Pancreas (tissue), 10 donors: ENCODE data around the gene NAA16. TPM values are rescaled to one million over a fixed set of nuclear protein-coding genes. Genes with fewer than 3 reads are reported as not detected.
"Not testable (repeated sequence)": the region's sequence is repeated elsewhere in the genome, so short reads cannot be mapped to it uniquely, and the experiment has no call there.

ENCODE experiments used
- ATAC-seq, 4 donors: fragments of 200-7000 bp; cut with Tn5 transposase; one replicate each; pipeline versions ENCODE4 v1.8.0 to v1.9.1; 2020; ENCODE audit warnings: mild to moderate bottlenecking in 4 of 4, moderate library complexity in 4 of 4
- DNase-seq, 6 donors: peaks; one replicate each; pipeline ENCODE4 v3.0.0-alpha.2; 2020
- FAIRE-seq: peaks from 2 replicates; lab custom pipeline; 2012; peaks lifted over from hg19 to GRCh38; lab: Jason Lieb, UNC
- H3K27ac ChIP-seq, 4 donors: fragments of 200-600 bp; sonication (generic); 1 replicate in 3 of 4; 2 replicates in 1 of 4; pipeline versions ENCODE4 v1.5.0 to v1.8.0; 2020
- H3K27me3 ChIP-seq, 4 donors: fragments of 200-600 bp; one replicate each; pipeline ENCODE4 v1.8.0; 2021
- H3K36me3 ChIP-seq, 3 donors: fragments of 200-600 bp; sonication (generic) in 1 of 3; one replicate each; pipeline versions ENCODE4 v1.5.0 to v1.8.0; 2020 to 2021
- H3K4me1 ChIP-seq, 3 donors: fragments of 200-600 bp; one replicate each; pipeline ENCODE4 v1.8.0; 2021
- H3K4me3 ChIP-seq, 4 donors: fragments of 200-600 bp; sonication (generic) in 2 of 4; one replicate each; pipeline versions ENCODE4 v1.5.0 to v1.8.0; 2020 to 2021
- H3K9me3 ChIP-seq, 4 donors: fragments of 200-600 bp; one replicate each; pipeline ENCODE4 v1.8.0; 2021
- WGBS, 2 donors: extraction: QIAGEN DNeasy Blood & Tissue Kit; methylation state at CpG; one replicate each; pipeline ENCODE4 v1.1.7; 2013; 5-methylcytosine and 5-hydroxymethylcytosine counted together
- intact Hi-C, 3 donors: fragments of 100-400 bp; cut with DNase I; formaldehyde crosslinking; loops; one replicate each; pipeline versions ENCODE4 v1.11.1 to v1.14.2; 2022
- polyA plus RNA-seq, 2 donors: library from polyadenylated mRNA; stranded (reverse); fragments of 200-250 nt; gene quantifications; one replicate each; pipeline ENCODE4 v1.2.3, GENCODE V29; 2013
- total RNA-seq, 6 donors: library from RNA; stranded (reverse); fragmentation: NEBNext Ultra II Directional in 4 of 6; extraction: Animal tissue kit (Norgen Biotek cat#: 25700) in 4 of 6; gene quantifications; one replicate each; pipeline versions ENCODE4 v1.2.1 to v1.2.4, GENCODE V29; 2021 to 2023
- TF ChIP-seq, protein P1 (sequence below), 4 donors: fragments of 200-600 bp; sonication (generic) in 3 of 4; IDR thresholded peaks; one replicate each; pipeline versions ENCODE4 v1.5.0 to v1.8.0; 2021; ENCODE audit warnings: antibody characterized with exemption in 4 of 4
- donor health status: healthy with polysubstance abuse.
- donor health status: DM: no; HTN: no; CAD: no; lungs with moderate emphysema.
- donor health status: DM: no; HTN: no; CAD: no.
- donor health status: control.
- donor health status: control.
- donor health status: Bipolar disorder and iron deficiency.
- donor health status: DM: yes; HTN: yes; CAD: no.
- donor health status: DM: no; HTN: no; CAD: no.
- donor health status: DM: no; HTN: no; CAD: no.
- donor health status: DM: yes; HTN: yes; CAD: no.

Gene NAA16
- total and polyA plus RNA-seq, 8 donors: 20.3 to 46.9 (median 24.0) TPM

DNA sequence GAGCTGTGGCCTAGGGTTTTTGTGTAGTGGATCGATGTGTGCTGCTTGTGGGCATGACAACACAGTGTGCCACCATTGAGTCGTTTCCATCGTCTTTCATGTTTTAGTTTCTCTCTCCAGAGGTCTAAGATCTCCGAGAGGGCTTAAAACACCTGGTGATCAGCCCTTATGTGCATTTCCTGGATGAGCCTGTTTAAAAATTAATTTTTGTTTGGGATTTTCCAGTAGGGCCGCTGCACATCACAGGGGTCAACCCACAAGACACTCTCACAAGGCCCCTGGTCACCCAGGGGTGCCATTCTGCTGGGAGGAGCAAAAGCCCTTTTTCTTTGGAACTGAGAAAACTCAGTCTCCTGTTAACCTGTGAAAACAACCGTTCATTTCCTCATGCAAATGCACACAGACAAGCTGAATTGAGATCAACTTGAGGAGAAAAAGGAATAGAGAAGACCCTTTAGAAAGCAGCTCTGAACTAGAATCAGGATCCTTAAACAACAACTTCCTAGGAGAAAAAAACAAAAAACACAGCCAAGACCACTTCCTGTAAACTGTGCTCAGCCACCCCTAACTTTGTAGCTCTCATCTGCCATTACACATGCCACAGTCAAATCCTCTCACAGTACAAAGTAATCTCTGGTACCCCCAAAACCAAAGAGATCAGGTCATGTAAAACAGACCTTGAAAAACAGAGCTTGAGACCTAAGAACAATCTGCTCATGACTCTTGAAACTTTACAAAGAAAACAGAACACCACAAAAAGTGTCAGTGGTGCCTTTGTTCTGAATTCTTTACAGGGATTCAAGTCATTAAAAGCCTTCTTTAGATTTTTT, 39.4 kb upstream of the NAA16 start:
- FAIRE-seq: no peak
- no peaks in the 10 kb centered on the region for H3K9me3 ChIP-seq
- H3K4me3 ChIP-seq: no peak overlapping the region
- peaks cover 6 to 8% (median 7%) of the 10 kb centered on the region in 3 donors for H3K4me1 ChIP-seq
- H3K27me3 ChIP-seq: no peaks in the 10 kb centered on the region
- 75 to 84% methylated on average over 6 of the region's 6 CpGs for WGBS, 2 donors
- intact Hi-C loops: no loop called here
- no peak for ATAC-seq
- H3K27ac ChIP-seq: no peak overlapping the region
- TF ChIP-seq, protein P1, sequence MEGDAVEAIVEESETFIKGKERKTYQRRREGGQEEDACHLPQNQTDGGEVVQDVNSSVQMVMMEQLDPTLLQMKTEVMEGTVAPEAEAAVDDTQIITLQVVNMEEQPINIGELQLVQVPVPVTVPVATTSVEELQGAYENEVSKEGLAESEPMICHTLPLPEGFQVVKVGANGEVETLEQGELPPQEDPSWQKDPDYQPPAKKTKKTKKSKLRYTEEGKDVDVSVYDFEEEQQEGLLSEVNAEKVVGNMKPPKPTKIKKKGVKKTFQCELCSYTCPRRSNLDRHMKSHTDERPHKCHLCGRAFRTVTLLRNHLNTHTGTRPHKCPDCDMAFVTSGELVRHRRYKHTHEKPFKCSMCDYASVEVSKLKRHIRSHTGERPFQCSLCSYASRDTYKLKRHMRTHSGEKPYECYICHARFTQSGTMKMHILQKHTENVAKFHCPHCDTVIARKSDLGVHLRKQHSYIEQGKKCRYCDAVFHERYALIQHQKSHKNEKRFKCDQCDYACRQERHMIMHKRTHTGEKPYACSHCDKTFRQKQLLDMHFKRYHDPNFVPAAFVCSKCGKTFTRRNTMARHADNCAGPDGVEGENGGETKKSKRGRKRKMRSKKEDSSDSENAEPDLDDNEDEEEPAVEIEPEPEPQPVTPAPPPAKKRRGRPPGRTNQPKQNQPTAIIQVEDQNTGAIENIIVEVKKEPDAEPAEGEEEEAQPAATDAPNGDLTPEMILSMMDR (IDR thresholded peaks at IDR 0.05): no peak
- H3K36me3 ChIP-seq: no peaks in the 10 kb centered on the region
- no peak for DNase-seq

DNA sequence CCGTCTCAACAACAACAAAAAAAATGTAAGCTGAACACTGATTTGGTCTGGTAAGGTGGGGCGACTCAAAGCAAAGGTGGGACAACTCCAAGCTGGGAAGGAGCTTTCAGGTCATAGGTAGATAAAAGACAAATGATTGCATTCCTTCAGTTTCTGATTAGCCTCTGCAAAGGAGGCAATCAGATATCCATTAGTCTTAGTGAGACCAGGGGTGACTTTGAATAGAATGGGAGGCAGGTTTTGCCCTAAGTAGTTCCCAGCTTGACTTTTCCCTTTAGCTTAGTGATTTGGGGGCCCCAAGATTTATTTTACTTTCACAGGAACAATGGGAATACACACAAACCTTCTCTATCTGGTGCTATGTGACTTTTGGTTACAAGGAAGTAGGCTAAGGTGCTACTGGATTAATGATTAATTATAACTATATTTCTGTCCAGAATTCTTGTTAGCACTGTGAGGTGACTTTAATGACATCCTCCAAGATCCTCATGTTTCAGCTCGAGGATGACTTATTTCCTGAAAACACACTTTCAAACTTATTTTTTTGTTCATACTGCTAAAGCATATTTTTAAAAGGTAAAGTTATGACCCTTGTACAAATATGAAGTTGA, 37.1 kb upstream of the NAA16 start:
- intact Hi-C loops: no loop called here
- DNase-seq (no peak), FAIRE-seq (no peak), ATAC-seq (peak; percentile 91 to 98 (median 94))
- no peaks in the 10 kb centered on the region for H3K9me3 ChIP-seq
- no peaks in the 10 kb centered on the region for H3K36me3 ChIP-seq
- 41 to 44% methylated on average over 3 of the region's 3 CpGs for whole genome bisulfite sequencing, 2 donors
- H3K4me1 ChIP-seq: peaks cover 6 to 8% (median 7%) of the 10 kb centered on the region in 3 donors
- TF ChIP-seq, protein P1 (IDR thresholded peaks at IDR 0.05): no peak
- H3K4me3 ChIP-seq: peak overlapping the region in 1 of 4 donors; percentile 7
- H3K27ac ChIP-seq: peak overlapping the region in 2 of 4 donors; percentile 73 to 76
- H3K27me3 ChIP-seq: no peaks in the 10 kb centered on the region

DNA sequence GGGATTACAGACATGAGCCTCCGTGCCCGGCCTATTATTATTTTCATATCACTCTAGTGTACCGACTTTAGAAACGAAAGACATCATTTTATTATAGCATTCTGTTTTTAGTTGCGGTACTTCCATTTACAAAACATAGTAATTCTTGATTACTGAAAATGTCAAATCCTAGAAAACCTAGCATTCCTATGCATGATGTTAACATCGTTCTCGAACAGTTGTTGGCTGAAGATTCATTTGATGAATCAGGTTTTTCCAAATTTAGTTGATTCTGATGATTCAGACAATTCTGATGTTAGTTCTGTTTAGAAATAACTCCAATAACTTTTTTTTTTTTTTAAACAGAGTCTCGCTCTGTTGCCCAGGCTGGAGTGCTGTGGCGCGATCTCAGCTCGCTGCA, 36.2 kb upstream of the NAA16 start:
- no peak overlapping the region for H3K4me3 ChIP-seq
- DNase-seq (no peak), ATAC-seq (no peak), FAIRE-seq (no peak)
- no peaks in the 10 kb centered on the region for H3K36me3 ChIP-seq
- peaks cover 6 to 8% (median 7%) of the 10 kb centered on the region in 3 donors for H3K4me1 ChIP-seq
- TF ChIP-seq, protein P1 (IDR thresholded peaks at IDR 0.05): no peak
- WGBS, 2 donors: 93 to 94% methylated on average over 11 of the region's 11 CpGs
- H3K27ac ChIP-seq: no peak overlapping the region
- intact Hi-C loops: no loop called here
- no peaks in the 10 kb centered on the region for H3K9me3 ChIP-seq
- no peaks in the 10 kb centered on the region for H3K27me3 ChIP-seq

DNA sequence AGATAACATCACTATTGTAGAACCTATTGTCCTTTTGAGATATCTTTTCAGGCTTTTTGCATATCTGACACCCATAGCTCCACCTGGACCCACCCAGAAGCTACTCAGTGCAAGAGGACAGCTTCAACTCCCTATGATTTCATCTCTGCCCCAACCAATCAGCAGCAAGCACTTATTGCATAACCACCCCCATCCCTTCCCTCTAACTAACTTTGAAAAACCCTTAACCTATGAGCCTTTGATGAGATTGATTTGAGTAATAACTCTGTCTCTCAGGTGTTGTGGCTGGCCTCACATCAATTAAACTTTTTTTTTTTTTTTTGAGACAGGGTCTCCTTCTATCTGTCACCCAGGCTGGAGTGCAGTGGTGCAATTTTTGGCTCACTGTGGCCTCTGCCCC, 34.2 kb upstream of the NAA16 start:
- H3K27me3 ChIP-seq: no peaks in the 10 kb centered on the region
- FAIRE-seq (no peak), DNase-seq (no peak), ATAC-seq (no peak)
- H3K4me1 ChIP-seq: peaks cover 6 to 8% (median 7%) of the 10 kb centered on the region in 3 donors
- no peaks in the 10 kb centered on the region for H3K9me3 ChIP-seq
- TF ChIP-seq, protein P1 (IDR thresholded peaks at IDR 0.05): no peak
- intact Hi-C loops: no loop called here
- H3K4me3 ChIP-seq: no peak overlapping the region
- H3K27ac ChIP-seq: no peak overlapping the region
- no peaks in the 10 kb centered on the region for H3K36me3 ChIP-seq

DNA sequence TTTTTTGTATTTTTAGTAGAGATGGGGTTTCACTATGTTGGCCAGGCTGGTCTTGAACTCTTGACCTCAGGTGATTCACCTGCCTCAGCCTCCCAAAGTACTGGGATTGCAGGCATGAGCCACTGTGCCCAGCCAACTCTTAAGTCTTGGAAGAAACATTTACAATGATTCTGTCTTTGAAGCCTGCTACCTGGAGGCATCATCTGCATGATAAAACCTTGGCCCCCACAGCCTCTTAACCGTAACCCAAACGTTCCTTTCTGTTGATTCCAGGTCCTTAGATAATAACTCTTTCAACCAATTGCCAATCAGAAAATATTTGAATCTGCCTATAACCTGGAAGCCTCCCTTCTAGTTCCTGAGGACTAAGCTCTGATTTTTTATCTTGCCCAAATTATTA, 31.9 kb upstream of the NAA16 start:
- H3K9me3 ChIP-seq, DNase-seq, ATAC-seq, H3K4me3 ChIP-seq, intact Hi-C loops, H3K4me1 ChIP-seq, H3K27ac ChIP-seq, H3K36me3 ChIP-seq, FAIRE-seq, H3K27me3 ChIP-seq: not testable (repeated sequence)
- 62 to 71% methylated on average over 2 of the region's 2 CpGs for WGBS, 2 donors
